WTC11 (cell line): Measurements from ENCODE around the gene CUL4A. TPM values are rescaled to one million over a fixed set of nuclear protein-coding genes. Genes with fewer than 3 reads are reported as not detected.

Experiments
- ATAC-seq: fragments of 200-7000 bp; cut with Tn5 transposase; 2 replicates; pipeline ENCODE4 v1.10.0; 2021; ENCODE audit warnings: mild to moderate bottlenecking, moderate library complexity
- CTCF ChIA-PET: fragments of 300-600 bp; sonication (Branson Sonifier 250); formaldehyde crosslinking; loops from one replicate; lab custom pipeline; 2021; ENCODE audit warnings: antibody characterized with exemption; lab: Charles Lee
- POLR2A ChIA-PET: fragments of 350-600 bp; sonication (Branson Sonifier 250); formaldehyde crosslinking; loops from one replicate; lab custom pipeline; 2021; ENCODE audit warnings: antibody characterized with exemption; lab: Charles Lee
- DNase-seq: peaks from one replicate; pipeline ENCODE4 v3.0.0; 2021; ENCODE audit warnings: low spot score
- H3K27ac Mint-ChIP-seq: 2 replicates; pipeline ENCODE4 v1.8.0; 2021; ENCODE audit warnings: mixed read lengths
- H3K27me3 Mint-ChIP-seq: 2 replicates; pipeline ENCODE4 v1.8.0; 2021; ENCODE audit warnings: low read depth, mild to moderate bottlenecking, moderate library complexity, mixed read lengths
- H3K36me3 Mint-ChIP-seq: 2 replicates; pipeline ENCODE4 v1.8.0; 2021; ENCODE audit warnings: mixed read lengths
- H3K4me1 Mint-ChIP-seq: 2 replicates; pipeline ENCODE4 v1.8.0; 2022; ENCODE audit warnings: mixed read lengths
- H3K4me3 Mint-ChIP-seq: 2 replicates; pipeline ENCODE4 v1.8.0; 2021; ENCODE audit warnings: mild to moderate bottlenecking, moderate library complexity, mixed read lengths
- H3K9me3 Mint-ChIP-seq: 2 replicates; pipeline ENCODE4 v1.8.0; 2021; ENCODE audit warnings: mixed read lengths
- EMX1 ChIP-seq: fragments of 250-450 bp; sonication (Bioruptor Pico); IDR thresholded peaks from 2 replicates; pipeline ENCODE4 v1.8.0; 2021; ENCODE audit warnings: mild to moderate bottlenecking
- ESRRA ChIP-seq: sonication (generic); formaldehyde crosslinking; IDR thresholded peaks from 2 replicates; pipeline ENCODE4 v1.8.1; 2022; ENCODE audit warnings: mild to moderate bottlenecking, missing genetic modification reagents, borderline replicate concordance
- GABPB1 ChIP-seq: sonication (generic); formaldehyde crosslinking; IDR thresholded peaks from 2 replicates; pipeline ENCODE4 v1.8.1; 2023; ENCODE audit warnings: mild to moderate bottlenecking, missing genetic modification reagents
- JAZF1 ChIP-seq: fragments of 250-450 bp; sonication (Bioruptor Pico); IDR thresholded peaks from 2 replicates; pipeline ENCODE4 v1.9.0; 2021; ENCODE audit warnings: moderate library complexity, mild to moderate bottlenecking, inconsistent platforms
- KAT7 ChIP-seq: sonication (generic); formaldehyde crosslinking; IDR thresholded peaks from 2 replicates; pipeline ENCODE4 v1.8.1; 2023; ENCODE audit warnings: missing genetic modification reagents, mild to moderate bottlenecking, borderline replicate concordance
- NR2C2 ChIP-seq: sonication (generic); formaldehyde crosslinking; IDR thresholded peaks from 2 replicates; pipeline ENCODE4 v1.8.0; 2022; ENCODE audit warnings: mild to moderate bottlenecking, missing genetic modification reagents
- PRRX2 ChIP-seq: fragments of 250-450 bp; sonication (Bioruptor Pico); IDR thresholded peaks from 2 replicates; pipeline ENCODE4 v1.8.0; 2021; ENCODE audit warnings: mild to moderate bottlenecking
- SOX15 ChIP-seq: fragments of 250-450 bp; sonication (Bioruptor Pico); IDR thresholded peaks from 2 replicates; pipeline ENCODE4 v1.9.0; 2021; ENCODE audit warnings: mild to moderate bottlenecking
- TEAD1 ChIP-seq: sonication (generic); formaldehyde crosslinking; IDR thresholded peaks from 2 replicates; pipeline ENCODE4 v1.8.0; 2022; ENCODE audit warnings: mild to moderate bottlenecking, missing genetic modification reagents
- TEAD4 ChIP-seq: sonication (generic); formaldehyde crosslinking; IDR thresholded peaks from 2 replicates; pipeline ENCODE4 v1.8.0; 2022; ENCODE audit warnings: mild to moderate bottlenecking, missing genetic modification reagents
- total RNA-seq: library from RNA; stranded (reverse); gene quantifications from 3 replicates; pipeline ENCODE4 v1.2.3, GENCODE V29; 2021
- TF ChIP-seq, protein P1 (sequence below): sonication (generic); formaldehyde crosslinking; IDR thresholded peaks from 2 replicates; pipeline ENCODE4 v1.8.1; 2022; ENCODE audit warnings: low read depth, mild to moderate bottlenecking, moderate library complexity, missing genetic modification reagents, borderline replicate concordance
- TF ChIP-seq, protein P2 (sequence below): sonication (generic); formaldehyde crosslinking; IDR thresholded peaks from 2 replicates; pipeline ENCODE4 v1.8.1; 2023; ENCODE audit warnings: mild to moderate bottlenecking, moderate library complexity, missing genetic modification reagents
- TF ChIP-seq, protein P3 (sequence below): fragments of 250-450 bp; sonication (Bioruptor Pico); IDR thresholded peaks from 2 replicates; pipeline ENCODE4 v1.9.0; 2021; ENCODE audit warnings: mild to moderate bottlenecking, borderline replicate concordance
- TF ChIP-seq, protein P4 (sequence below): sonication (generic); formaldehyde crosslinking; IDR thresholded peaks from 2 replicates; pipeline ENCODE4 v1.8.1; 2023; ENCODE audit warnings: mild to moderate bottlenecking, missing genetic modification reagents, moderate library complexity
- TF ChIP-seq, protein P5 (sequence below): sonication (generic); formaldehyde crosslinking; conservative IDR thresholded peaks from 2 replicates; pipeline ENCODE4 v1.8.1; 2023; ENCODE audit warnings: mild to moderate bottlenecking, low read depth, missing genetic modification reagents, moderate library complexity
- TF ChIP-seq, protein P6 (sequence below): sonication (generic); formaldehyde crosslinking; IDR thresholded peaks from 2 replicates; pipeline ENCODE4 v1.8.0; 2022; ENCODE audit warnings: missing genetic modification reagents
- TF ChIP-seq, protein P7 (sequence below): sonication (generic); formaldehyde crosslinking; IDR thresholded peaks from 2 replicates; pipeline ENCODE4 v1.8.0; 2022; ENCODE audit warnings: mild to moderate bottlenecking, missing genetic modification reagents

The CUL4A gene
- total RNA-seq, 1 experiment from 2014 or later: 99.9 TPM

DNA sequence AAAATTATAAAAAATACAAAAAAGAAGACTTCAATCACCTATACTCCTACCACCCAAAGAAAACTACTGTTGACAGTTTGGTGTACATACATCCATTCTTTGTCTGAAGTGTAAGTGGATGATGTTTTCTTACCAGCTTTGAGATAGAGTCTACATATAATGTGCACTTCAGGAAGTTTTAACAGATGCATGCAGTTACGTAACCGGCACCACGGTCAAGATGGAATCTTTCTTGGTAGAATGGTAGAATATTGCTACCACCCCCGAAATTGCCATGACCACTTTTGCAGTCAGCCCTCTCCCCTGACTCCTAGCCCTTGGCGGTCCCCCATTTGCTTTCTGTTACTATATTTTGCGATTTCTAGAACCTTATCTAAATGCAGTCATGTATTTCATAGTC lies 1.4 kb downstream of the CUL4A start (continued):
- TF ChIP-seq EMX1 (CRISPR knock-in tag): no peak
- no peak for TF ChIP-seq PRRX2 (CRISPR knock-in tag)
- TF ChIP-seq TEAD4: no peak
- TF ChIP-seq, protein P1, sequence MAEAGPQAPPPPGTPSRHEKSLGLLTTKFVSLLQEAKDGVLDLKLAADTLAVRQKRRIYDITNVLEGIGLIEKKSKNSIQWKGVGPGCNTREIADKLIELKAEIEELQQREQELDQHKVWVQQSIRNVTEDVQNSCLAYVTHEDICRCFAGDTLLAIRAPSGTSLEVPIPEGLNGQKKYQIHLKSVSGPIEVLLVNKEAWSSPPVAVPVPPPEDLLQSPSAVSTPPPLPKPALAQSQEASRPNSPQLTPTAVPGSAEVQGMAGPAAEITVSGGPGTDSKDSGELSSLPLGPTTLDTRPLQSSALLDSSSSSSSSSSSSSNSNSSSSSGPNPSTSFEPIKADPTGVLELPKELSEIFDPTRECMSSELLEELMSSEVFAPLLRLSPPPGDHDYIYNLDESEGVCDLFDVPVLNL (CRISPR knock-in tag): no peak
- TF ChIP-seq, protein P2, sequence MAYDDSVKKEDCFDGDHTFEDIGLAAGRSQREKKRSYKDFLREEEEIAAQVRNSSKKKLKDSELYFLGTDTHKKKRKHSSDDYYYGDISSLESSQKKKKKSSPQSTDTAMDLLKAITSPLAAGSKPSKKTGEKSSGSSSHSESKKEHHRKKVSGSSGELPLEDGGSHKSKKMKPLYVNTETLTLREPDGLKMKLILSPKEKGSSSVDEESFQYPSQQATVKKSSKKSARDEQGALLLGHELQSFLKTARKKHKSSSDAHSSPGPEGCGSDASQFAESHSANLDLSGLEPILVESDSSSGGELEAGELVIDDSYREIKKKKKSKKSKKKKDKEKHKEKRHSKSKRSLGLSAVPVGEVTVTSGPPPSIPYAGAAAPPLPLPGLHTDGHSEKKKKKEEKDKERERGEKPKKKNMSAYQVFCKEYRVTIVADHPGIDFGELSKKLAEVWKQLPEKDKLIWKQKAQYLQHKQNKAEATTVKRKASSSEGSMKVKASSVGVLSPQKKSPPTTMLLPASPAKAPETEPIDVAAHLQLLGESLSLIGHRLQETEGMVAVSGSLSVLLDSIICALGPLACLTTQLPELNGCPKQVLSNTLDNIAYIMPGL (CRISPR knock-in tag): no peak
- TF ChIP-seq, protein P3, sequence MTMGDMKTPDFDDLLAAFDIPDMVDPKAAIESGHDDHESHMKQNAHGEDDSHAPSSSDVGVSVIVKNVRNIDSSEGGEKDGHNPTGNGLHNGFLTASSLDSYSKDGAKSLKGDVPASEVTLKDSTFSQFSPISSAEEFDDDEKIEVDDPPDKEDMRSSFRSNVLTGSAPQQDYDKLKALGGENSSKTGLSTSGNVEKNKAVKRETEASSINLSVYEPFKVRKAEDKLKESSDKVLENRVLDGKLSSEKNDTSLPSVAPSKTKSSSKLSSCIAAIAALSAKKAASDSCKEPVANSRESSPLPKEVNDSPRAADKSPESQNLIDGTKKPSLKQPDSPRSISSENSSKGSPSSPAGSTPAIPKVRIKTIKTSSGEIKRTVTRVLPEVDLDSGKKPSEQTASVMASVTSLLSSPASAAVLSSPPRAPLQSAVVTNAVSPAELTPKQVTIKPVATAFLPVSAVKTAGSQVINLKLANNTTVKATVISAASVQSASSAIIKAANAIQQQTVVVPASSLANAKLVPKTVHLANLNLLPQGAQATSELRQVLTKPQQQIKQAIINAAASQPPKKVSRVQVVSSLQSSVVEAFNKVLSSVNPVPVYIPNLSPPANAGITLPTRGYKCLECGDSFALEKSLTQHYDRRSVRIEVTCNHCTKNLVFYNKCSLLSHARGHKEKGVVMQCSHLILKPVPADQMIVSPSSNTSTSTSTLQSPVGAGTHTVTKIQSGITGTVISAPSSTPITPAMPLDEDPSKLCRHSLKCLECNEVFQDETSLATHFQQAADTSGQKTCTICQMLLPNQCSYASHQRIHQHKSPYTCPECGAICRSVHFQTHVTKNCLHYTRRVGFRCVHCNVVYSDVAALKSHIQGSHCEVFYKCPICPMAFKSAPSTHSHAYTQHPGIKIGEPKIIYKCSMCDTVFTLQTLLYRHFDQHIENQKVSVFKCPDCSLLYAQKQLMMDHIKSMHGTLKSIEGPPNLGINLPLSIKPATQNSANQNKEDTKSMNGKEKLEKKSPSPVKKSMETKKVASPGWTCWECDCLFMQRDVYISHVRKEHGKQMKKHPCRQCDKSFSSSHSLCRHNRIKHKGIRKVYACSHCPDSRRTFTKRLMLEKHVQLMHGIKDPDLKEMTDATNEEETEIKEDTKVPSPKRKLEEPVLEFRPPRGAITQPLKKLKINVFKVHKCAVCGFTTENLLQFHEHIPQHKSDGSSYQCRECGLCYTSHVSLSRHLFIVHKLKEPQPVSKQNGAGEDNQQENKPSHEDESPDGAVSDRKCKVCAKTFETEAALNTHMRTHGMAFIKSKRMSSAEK: no peak
- no peak for TF ChIP-seq JAZF1
- TF ChIP-seq NR2C2 (CRISPR knock-in tag): no peak
- TF ChIP-seq, protein P4, sequence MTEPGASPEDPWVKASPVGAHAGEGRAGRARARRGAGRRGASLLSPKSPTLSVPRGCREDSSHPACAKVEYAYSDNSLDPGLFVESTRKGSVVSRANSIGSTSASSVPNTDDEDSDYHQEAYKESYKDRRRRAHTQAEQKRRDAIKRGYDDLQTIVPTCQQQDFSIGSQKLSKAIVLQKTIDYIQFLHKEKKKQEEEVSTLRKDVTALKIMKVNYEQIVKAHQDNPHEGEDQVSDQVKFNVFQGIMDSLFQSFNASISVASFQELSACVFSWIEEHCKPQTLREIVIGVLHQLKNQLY (CRISPR knock-in tag): no peak
- no peak for TF ChIP-seq TEAD1 (CRISPR knock-in tag)
- no peak for TF ChIP-seq GABPB1 (CRISPR knock-in tag)
- TF ChIP-seq KAT7 (CRISPR knock-in tag): no peak
- TF ChIP-seq, protein P5, sequence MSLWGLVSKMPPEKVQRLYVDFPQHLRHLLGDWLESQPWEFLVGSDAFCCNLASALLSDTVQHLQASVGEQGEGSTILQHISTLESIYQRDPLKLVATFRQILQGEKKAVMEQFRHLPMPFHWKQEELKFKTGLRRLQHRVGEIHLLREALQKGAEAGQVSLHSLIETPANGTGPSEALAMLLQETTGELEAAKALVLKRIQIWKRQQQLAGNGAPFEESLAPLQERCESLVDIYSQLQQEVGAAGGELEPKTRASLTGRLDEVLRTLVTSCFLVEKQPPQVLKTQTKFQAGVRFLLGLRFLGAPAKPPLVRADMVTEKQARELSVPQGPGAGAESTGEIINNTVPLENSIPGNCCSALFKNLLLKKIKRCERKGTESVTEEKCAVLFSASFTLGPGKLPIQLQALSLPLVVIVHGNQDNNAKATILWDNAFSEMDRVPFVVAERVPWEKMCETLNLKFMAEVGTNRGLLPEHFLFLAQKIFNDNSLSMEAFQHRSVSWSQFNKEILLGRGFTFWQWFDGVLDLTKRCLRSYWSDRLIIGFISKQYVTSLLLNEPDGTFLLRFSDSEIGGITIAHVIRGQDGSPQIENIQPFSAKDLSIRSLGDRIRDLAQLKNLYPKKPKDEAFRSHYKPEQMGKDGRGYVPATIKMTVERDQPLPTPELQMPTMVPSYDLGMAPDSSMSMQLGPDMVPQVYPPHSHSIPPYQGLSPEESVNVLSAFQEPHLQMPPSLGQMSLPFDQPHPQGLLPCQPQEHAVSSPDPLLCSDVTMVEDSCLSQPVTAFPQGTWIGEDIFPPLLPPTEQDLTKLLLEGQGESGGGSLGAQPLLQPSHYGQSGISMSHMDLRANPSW (CRISPR knock-in tag): no peak

DNA sequence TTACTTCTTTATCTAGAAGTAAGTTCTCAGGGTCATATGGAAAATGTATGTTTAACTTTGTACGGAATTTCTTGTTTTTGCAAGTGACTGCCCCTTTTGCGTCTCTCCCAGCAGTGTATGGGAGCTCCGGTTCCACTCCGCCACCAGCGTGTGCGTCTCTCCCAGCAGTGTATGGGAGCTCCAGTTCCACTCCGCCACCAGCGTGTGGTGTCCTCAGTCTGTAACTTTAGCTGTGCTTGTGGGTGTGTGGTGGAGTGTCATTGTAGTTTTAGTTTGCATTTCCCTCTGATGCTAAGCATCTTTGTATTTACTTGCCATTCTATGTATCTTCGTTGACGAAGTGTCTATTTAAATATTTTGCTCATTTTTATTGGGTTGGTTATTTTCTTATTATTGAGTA lies 2.4 kb downstream of the CUL4A start:
- Mint-ChIP-seq H3K27ac (peak overlapping the region; percentile 75), H3K4me1 (peaks cover 36% of the 10 kb centered on the region)
- POLR2A ChIA-PET: no interaction called here

More for the DNA sequence above, 2.4 kb downstream of the CUL4A start:
- CTCF ChIA-PET: interaction anchor here (0.8 to 1.1 kb wide), 3 partner anchors 26 to 269 kb away, joined by 3 to 14 read pairs (median 4); no protein-coding TSS in a partner anchor
- Mint-ChIP-seq H3K36me3 (peaks cover 20% of the 10 kb centered on the region; the same call in 1 of the 2 replicates), H3K9me3 (no peaks in the 10 kb centered on the region)
- ATAC-seq: peak; percentile 31
- DNase-seq: peak; percentile 56
- TF ChIP-seq SOX15 (CRISPR knock-in tag) (no peak), ESRRA (CRISPR knock-in tag) (no peak)
- TF ChIP-seq, protein P6, sequence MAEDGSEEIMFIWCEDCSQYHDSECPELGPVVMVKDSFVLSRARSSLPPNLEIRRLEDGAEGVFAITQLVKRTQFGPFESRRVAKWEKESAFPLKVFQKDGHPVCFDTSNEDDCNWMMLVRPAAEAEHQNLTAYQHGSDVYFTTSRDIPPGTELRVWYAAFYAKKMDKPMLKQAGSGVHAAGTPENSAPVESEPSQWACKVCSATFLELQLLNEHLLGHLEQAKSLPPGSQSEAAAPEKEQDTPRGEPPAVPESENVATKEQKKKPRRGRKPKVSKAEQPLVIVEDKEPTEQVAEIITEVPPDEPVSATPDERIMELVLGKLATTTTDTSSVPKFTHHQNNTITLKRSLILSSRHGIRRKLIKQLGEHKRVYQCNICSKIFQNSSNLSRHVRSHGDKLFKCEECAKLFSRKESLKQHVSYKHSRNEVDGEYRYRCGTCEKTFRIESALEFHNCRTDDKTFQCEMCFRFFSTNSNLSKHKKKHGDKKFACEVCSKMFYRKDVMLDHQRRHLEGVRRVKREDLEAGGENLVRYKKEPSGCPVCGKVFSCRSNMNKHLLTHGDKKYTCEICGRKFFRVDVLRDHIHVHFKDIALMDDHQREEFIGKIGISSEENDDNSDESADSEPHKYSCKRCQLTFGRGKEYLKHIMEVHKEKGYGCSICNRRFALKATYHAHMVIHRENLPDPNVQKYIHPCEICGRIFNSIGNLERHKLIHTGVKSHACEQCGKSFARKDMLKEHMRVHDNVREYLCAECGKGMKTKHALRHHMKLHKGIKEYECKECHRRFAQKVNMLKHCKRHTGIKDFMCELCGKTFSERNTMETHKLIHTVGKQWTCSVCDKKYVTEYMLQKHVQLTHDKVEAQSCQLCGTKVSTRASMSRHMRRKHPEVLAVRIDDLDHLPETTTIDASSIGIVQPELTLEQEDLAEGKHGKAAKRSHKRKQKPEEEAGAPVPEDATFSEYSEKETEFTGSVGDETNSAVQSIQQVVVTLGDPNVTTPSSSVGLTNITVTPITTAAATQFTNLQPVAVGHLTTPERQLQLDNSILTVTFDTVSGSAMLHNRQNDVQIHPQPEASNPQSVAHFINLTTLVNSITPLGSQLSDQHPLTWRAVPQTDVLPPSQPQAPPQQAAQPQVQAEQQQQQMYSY (CRISPR knock-in tag): peak; percentile 49
- TF ChIP-seq, protein P7, sequence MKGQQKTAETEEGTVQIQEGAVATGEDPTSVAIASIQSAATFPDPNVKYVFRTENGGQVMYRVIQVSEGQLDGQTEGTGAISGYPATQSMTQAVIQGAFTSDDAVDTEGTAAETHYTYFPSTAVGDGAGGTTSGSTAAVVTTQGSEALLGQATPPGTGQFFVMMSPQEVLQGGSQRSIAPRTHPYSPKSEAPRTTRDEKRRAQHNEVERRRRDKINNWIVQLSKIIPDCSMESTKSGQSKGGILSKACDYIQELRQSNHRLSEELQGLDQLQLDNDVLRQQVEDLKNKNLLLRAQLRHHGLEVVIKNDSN (CRISPR knock-in tag): no peak
- TF ChIP-seq, all 79 proteins: peak for 1
- H3K4me3 Mint-ChIP-seq: peak overlapping the region; percentile 78
- no peaks in the 10 kb centered on the region for H3K27me3 Mint-ChIP-seq
